Measurements from ENCODE around the gene MAD1L1.

DNA sequence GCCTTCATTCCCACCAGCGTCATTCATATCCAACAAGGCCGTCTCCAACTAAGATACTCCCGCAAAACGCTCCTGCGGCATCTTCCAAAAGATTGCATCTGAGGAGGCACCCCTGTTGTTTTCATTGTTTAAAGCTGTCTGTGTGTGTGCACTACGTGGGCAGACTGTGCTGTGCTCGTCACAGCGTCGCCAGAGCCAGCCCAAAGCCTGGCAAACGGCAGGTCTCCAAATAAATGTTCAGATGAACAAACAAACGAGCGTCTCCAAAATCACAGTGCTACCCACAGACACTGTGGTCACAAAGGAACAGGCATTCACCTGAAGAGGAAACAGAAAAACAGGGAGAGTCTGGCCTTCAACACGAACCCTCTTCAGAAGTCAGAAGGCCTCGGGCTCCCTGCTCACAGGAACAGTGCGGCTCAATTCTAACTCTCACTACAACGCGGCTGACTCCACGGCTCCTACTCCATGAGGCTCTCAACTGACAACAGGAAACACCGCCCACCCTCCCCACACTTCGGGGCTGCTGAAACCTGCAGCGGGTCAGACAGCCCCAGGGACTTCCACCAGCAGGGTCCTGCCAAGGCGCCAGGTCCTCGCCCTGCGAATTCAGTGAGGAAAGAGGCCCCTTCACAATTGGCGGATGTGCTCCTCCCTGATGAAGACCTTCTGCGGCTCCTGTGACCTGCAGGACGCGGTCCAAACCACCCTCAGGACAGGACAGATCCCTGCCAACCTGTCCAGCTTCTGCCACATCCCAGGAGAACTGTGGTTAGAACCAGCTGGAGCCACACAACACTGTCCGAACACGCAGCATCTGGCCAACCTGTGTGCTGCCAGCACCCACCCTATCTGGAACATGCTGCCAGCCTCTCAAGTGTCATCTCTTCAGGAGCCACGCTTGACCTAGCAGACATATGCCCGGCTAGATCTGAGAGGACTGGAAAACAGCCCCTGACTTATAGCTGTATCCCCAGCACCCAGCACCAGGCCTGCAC, 36.1 kb downstream of the MAD1L1 start:
- TF ChIP-seq, protein P1, sequence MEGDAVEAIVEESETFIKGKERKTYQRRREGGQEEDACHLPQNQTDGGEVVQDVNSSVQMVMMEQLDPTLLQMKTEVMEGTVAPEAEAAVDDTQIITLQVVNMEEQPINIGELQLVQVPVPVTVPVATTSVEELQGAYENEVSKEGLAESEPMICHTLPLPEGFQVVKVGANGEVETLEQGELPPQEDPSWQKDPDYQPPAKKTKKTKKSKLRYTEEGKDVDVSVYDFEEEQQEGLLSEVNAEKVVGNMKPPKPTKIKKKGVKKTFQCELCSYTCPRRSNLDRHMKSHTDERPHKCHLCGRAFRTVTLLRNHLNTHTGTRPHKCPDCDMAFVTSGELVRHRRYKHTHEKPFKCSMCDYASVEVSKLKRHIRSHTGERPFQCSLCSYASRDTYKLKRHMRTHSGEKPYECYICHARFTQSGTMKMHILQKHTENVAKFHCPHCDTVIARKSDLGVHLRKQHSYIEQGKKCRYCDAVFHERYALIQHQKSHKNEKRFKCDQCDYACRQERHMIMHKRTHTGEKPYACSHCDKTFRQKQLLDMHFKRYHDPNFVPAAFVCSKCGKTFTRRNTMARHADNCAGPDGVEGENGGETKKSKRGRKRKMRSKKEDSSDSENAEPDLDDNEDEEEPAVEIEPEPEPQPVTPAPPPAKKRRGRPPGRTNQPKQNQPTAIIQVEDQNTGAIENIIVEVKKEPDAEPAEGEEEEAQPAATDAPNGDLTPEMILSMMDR (IDR thresholded peaks at IDR 0.05; ENCODE audit: insufficient read depth, low read depth, low read length) = no peak
- no peak for TF ChIP-seq EZH2 (IDR thresholded peaks at IDR 0.05; ENCODE audit: insufficient read depth, low read length)
